Ureter (tissue), 1 donor: Measurements from ENCODE around the gene ATM. TPM values are rescaled to one million over a fixed set of nuclear protein-coding genes. Genes with fewer than 3 reads are reported as not detected.
"Not testable (repeated sequence)": the region's sequence is repeated elsewhere in the genome, so short reads cannot be mapped to it uniquely, and the experiment has no call there.

ENCODE experiments used
- DNase-seq: peaks from one replicate; pipeline ENCODE4 v3.0.0-alpha.2; 2020; ENCODE audit warnings: low spot score
- total RNA-seq: library from RNA; stranded (reverse); gene quantifications from one replicate; pipeline ENCODE4 v1.2.4, GENCODE V29; 2023
- donor health status: DM: yes; HTN: yes; CAD: no.

ATM gene
- total RNA-seq, 1 donor from 2014 or later: 92.6 TPM

- DNase-seq: not testable (repeated sequence)
Observed at GRCh38 chr11:108373505-108373904, 150.6 kb downstream of the ATM start.

- DNase-seq: no peak
Observed at GRCh38 chr11:108388576-108388975, 165.7 kb downstream of the ATM start.

- no peak for DNase-seq
Observed at GRCh38 chr11:108392353-108392752, 169.5 kb downstream of the ATM start.

GRCh38 chr11:108393046-108393445 lies 170.2 kb downstream of the ATM start:
- DNase-seq: no peak

GRCh38 chr11:108394744-108395284 lies 171.9 kb downstream of the ATM start:
- DNase-seq: no peak

DNA sequence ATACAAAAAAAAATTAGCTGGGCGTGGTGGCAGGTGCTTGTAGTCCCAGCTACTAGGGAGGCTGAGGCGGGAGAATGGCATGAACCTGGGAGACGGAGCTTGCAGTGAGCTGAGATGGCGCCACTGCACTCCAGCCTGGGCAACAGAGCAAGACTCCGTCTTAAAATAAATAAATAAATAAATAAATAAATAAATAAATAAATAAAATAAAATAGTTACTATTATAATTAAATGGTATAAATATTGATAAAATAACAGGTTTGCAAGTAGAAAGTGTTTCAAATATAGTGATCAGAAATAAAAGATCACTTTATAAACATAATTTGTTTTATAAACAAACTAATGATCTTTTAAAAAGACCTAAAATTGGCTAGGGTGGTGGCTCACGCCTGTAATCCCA lies 173.8 kb downstream of the ATM start:
- DNase-seq: not testable (repeated sequence)

DNA sequence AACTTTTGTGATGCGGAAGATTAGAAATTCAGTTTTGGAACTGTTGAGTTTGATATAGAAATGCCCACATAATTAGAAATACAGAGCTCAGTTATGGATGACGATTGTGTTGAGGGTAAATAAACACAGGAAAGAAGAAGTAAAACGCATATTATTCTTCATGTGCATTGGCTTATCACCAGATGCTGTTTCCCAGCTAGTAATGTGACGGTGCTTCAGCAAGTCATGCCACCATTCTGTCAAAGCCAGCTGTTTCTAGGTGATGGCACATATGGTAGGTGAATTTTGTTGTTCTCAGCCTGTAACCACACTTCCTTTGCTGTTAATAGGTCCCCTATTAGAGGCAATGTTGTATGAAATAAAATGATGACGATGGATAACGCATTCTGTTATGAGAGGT lies 175.6 kb downstream of the ATM start:
- no peak for DNase-seq

- no peak for DNase-seq
Observed at GRCh38 chr11:108402241-108402640, 179.4 kb downstream of the ATM start.

DNA sequence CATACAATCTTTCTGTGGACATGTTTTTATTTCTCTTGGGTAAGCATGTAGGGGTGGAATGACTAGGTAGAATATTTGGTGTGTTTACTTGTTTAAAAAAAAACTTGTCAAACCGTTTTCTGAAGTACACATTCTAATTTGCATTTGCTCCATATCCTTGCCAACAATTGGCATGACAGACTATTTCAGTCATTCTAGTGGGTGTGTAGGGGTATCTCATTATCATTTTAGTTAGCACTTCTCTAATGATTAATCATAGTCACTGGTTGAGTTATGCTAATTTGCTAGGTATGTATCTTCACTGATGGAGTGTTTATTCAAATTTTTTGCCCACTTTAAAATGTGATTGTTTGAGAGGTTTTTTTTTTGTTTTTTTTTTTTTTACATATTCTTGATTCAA lies 180.2 kb downstream of the ATM start:
- no peak for DNase-seq

DNA sequence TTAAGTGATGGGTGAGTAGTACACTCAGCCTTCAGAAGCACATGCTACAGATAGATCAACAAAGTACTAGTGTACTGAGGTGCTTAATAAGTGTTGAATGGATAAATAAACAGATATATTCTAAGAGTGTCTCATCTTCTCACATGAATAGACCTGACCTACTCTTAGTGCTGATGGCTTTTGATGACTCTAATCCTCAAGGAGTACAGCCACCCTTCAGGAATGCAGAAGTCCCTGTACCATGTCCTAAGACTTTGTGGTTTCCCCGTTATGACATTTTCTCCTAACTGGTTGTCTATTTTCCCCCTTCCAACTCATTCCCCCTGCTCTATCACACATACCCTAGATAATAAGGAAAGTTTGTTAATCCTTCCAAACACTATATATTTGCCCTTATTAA lies 182.8 kb downstream of the ATM start:
- no peak for DNase-seq

- DNase-seq: no peak
Observed at GRCh38 chr11:108414958-108415357, 192.1 kb downstream of the ATM start.

- not testable (repeated sequence) for DNase-seq
Observed at GRCh38 chr11:108417551-108417950, 194.7 kb downstream of the ATM start.

Other genes with a start within 250 kb of the ATM start
- gene CUL5, start 214.2 kb upstream of the ATM start, total RNA-seq: 34.3 TPM
- 40.1 TPM for gene ACAT1, start 101.5 kb upstream of the ATM start, total RNA-seq
- 26.0 TPM for gene NPAT, start 429 bp upstream of the ATM start, total RNA-seq
- gene C11orf65, start 244.5 kb downstream of the ATM start, total RNA-seq: 1.5 TPM